SK-N-SH treated with all-trans-retinoic acid at 6 μM for 48 hours (cell line): ENCODE data around the gene C2CD3.

Experiments
- ATAC-seq: fragments of 200-7000 bp; cut with Tn5 transposase; 3 replicates; pipeline ENCODE4 v1.9.1; 2020; ENCODE audit warnings: mild to moderate bottlenecking, moderate library complexity
- ARNTL ChIP-seq: fragments of 450-650 bp; formaldehyde crosslinking; IDR thresholded peaks from 2 replicates; pipeline ENCODE4 v1.5.0; 2020; ENCODE audit warnings: low read depth, mild to moderate bottlenecking, moderate library complexity, borderline replicate concordance
- ESRRG ChIP-seq: fragments of 250-450 bp; sonication (Bioruptor Pico); IDR thresholded peaks from 2 replicates; pipeline ENCODE4 v1.6.1; 2021; ENCODE audit warnings: mild to moderate bottlenecking
- GLIS3 ChIP-seq: fragments of 250-450 bp; sonication (Bioruptor Pico); IDR thresholded peaks from 2 replicates; pipeline ENCODE4 v1.5.0; 2020; ENCODE audit warnings: mild to moderate bottlenecking, moderate library complexity
- ISL1 ChIP-seq: fragments of 250-450 bp; sonication (Bioruptor Pico); IDR thresholded peaks from 2 replicates; pipeline ENCODE4 v2.1.2; 2022; ENCODE audit warnings: mild to moderate bottlenecking, moderate library complexity
- PATZ1 ChIP-seq: fragments of 250-450 bp; sonication (Bioruptor Pico); IDR thresholded peaks from 2 replicates; pipeline ENCODE4 v1.8.0; 2020; ENCODE audit warnings: mild to moderate bottlenecking, moderate library complexity, borderline replicate concordance
- SNAI2 ChIP-seq: fragments of 250-450 bp; sonication (Bioruptor Pico); IDR thresholded peaks from 2 replicates; pipeline ENCODE4 v1.5.0; 2020; ENCODE audit warnings: mild to moderate bottlenecking, moderate library complexity
- TCF4 ChIP-seq: fragments of 250-450 bp; sonication (Bioruptor Pico); IDR thresholded peaks from 2 replicates; pipeline ENCODE4 v1.8.0; 2021; ENCODE audit warnings: mild to moderate bottlenecking, moderate library complexity, borderline replicate concordance
- ZC3H10 ChIP-seq: fragments of 250-450 bp; sonication (Bioruptor Pico); IDR thresholded peaks from 2 replicates; pipeline ENCODE4 v1.5.1; 2021; ENCODE audit warnings: mild to moderate bottlenecking, moderate library complexity
- ZFP3 ChIP-seq: fragments of 250-450 bp; sonication (Bioruptor Pico); IDR thresholded peaks from 2 replicates; pipeline ENCODE4 v1.5.0; 2020; ENCODE audit warnings: mild to moderate bottlenecking, moderate library complexity
- ZFP30 ChIP-seq: fragments of 450-650 bp; formaldehyde crosslinking; IDR thresholded peaks from 2 replicates; pipeline ENCODE4 v1.5.0; 2022; ENCODE audit warnings: mild to moderate bottlenecking, moderate library complexity
- ZNF8 ChIP-seq: fragments of 450-650 bp; formaldehyde crosslinking; IDR thresholded peaks from 2 replicates; pipeline ENCODE4 v1.5.0; 2020; ENCODE audit warnings: mild to moderate bottlenecking, moderate library complexity
- TF ChIP-seq, protein P1 (sequence below): fragments of 250-450 bp; sonication (Bioruptor Pico); IDR thresholded peaks from 2 replicates; pipeline ENCODE4 v1.5.0; 2020; ENCODE audit warnings: mild to moderate bottlenecking, moderate library complexity
- TF ChIP-seq, protein P2 (sequence below): fragments of 250-450 bp; sonication (Bioruptor Pico); IDR thresholded peaks from 2 replicates; pipeline ENCODE4 v1.5.1; 2021; ENCODE audit warnings: mild to moderate bottlenecking, moderate library complexity
- TF ChIP-seq, protein P3 (sequence below): fragments of 250-450 bp; sonication (Bioruptor Pico); IDR thresholded peaks from 2 replicates; pipeline ENCODE4 v1.8.0; 2021; ENCODE audit warnings: low read depth, mild to moderate bottlenecking, moderate library complexity, borderline replicate concordance

C2CD3 gene

DNA sequence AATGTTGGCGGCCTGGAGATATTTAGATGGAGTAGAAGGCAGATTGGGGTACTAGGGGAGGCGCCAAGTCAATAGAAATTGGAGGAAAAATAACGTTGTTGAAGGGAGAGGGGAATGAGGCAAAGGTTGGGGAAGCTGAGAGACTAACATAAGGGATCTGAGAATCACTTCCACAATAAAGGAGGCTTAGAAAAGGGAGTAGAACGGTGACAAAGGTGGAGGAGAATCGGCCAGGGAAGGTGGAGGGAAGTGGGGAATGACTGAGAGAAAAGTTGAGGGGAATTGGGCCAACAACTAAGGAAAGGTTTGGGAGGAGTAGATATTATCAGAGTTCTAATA is 797 bp upstream of the C2CD3 start:
- ATAC-seq, result no peak; the same call in 2 of the 3 replicates
- TF ChIP-seq ESRRG (CRISPR knock-in tag) (no peak), ZFP3 (CRISPR knock-in tag) (no peak), ARNTL (CRISPR knock-in tag) (no peak)

GRCh38 chr11:74169738-74170458 is 904 bp downstream of the C2CD3 start:
- no peak for ATAC-seq

DNA sequence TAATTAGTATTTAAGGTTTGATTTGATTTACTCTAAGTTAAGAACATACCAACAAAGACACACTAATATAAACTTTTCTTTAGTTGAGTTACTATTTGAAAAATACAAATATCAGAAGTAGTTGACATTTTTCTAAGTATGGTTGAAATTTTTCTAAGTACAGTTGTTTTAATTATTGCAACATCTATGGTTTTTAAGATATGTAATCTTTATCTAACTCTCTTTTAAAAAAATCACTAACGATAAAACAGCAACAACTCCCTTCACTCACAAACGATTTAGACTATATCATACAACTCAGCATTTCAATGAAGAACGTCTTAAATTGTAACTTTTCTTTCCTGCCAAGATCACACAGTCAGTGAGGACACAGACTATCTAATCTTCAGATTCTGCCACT is 2.0 kb downstream of the C2CD3 start:
- no peak for TF ChIP-seq TCF4 (CRISPR knock-in tag)
- no peak for ATAC-seq

More at GRCh38 chr11:74169738-74170458, 904 bp downstream of the C2CD3 start:
- TF ChIP-seq ZFP30 (CRISPR knock-in tag) (no peak), SNAI2 (CRISPR knock-in tag) (no peak), ISL1 (no peak)

DNA sequence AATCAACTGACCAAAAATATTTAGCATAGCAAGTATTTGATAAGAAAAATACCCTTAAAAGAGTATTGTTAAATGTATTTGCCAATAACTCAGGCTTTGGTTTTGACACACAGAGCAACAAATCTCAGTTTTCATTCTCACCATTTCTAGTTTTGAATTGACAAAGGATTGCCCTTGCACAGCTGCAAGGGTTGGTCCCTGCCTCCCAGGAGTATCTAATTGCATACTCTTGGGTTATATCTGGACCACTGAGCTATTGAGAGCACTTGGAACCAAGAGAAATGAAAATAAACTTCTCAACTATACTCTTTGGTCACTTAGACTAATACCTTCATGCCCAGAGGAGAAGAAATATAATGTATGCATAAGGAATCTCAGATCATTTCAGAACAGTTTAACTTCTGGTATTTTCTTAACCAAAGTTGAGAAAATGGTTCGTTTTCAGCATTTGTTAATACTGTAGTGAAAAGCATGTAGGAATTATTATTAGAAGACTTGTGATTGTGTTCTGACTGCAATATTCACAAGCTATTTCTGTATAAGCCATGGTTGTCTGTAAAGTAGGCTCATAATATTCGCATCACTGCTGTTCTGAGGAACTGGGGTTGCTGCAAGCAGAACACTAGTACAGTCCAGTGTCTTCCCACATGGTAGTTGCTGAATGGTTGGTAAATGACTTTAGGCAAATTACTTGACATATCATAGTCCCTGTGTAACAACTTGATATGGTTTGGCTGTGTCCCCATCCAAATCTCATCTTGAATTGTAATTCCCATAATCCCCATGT is 7.9 kb downstream of the C2CD3 start:
- TF ChIP-seq ZNF8 (CRISPR knock-in tag) (no peak), ESRRG (CRISPR knock-in tag) (no peak), GLIS3 (no peak), ZFP30 (CRISPR knock-in tag) (no peak), SNAI2 (CRISPR knock-in tag) (no peak), TCF4 (CRISPR knock-in tag) (no peak)
- TF ChIP-seq, protein P1, sequence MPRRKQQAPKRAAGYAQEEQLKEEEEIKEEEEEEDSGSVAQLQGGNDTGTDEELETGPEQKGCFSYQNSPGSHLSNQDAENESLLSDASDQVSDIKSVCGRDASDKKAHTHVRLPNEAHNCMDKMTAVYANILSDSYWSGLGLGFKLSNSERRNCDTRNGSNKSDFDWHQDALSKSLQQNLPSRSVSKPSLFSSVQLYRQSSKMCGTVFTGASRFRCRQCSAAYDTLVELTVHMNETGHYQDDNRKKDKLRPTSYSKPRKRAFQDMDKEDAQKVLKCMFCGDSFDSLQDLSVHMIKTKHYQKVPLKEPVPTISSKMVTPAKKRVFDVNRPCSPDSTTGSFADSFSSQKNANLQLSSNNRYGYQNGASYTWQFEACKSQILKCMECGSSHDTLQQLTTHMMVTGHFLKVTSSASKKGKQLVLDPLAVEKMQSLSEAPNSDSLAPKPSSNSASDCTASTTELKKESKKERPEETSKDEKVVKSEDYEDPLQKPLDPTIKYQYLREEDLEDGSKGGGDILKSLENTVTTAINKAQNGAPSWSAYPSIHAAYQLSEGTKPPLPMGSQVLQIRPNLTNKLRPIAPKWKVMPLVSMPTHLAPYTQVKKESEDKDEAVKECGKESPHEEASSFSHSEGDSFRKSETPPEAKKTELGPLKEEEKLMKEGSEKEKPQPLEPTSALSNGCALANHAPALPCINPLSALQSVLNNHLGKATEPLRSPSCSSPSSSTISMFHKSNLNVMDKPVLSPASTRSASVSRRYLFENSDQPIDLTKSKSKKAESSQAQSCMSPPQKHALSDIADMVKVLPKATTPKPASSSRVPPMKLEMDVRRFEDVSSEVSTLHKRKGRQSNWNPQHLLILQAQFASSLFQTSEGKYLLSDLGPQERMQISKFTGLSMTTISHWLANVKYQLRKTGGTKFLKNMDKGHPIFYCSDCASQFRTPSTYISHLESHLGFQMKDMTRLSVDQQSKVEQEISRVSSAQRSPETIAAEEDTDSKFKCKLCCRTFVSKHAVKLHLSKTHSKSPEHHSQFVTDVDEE (CRISPR knock-in tag), result no peak
- TF ChIP-seq, protein P2, sequence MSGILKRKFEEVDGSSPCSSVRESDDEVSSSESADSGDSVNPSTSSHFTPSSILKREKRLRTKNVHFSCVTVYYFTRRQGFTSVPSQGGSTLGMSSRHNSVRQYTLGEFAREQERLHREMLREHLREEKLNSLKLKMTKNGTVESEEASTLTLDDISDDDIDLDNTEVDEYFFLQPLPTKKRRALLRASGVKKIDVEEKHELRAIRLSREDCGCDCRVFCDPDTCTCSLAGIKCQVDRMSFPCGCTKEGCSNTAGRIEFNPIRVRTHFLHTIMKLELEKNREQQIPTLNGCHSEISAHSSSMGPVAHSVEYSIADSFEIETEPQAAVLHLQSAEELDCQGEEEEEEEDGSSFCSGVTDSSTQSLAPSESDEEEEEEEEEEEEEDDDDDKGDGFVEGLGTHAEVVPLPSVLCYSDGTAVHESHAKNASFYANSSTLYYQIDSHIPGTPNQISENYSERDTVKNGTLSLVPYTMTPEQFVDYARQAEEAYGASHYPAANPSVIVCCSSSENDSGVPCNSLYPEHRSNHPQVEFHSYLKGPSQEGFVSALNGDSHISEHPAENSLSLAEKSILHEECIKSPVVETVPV, result no peak
- TF ChIP-seq, protein P3, sequence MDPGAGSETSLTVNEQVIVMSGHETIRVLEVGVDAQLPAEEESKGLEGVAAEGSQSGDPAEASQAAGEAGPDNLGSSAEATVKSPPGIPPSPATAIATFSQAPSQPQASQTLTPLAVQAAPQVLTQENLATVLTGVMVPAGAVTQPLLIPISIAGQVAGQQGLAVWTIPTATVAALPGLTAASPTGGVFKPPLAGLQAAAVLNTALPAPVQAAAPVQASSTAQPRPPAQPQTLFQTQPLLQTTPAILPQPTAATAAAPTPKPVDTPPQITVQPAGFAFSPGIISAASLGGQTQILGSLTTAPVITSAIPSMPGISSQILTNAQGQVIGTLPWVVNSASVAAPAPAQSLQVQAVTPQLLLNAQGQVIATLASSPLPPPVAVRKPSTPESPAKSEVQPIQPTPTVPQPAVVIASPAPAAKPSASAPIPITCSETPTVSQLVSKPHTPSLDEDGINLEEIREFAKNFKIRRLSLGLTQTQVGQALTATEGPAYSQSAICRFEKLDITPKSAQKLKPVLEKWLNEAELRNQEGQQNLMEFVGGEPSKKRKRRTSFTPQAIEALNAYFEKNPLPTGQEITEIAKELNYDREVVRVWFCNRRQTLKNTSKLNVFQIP (CRISPR knock-in tag), result no peak
- TF ChIP-seq, all 23 proteins: peak for 0
- no peak for ATAC-seq

- no peak for TF ChIP-seq ZC3H10 (CRISPR knock-in tag)
- TF ChIP-seq PATZ1, result no peak
- TF ChIP-seq, protein P2, result no peak
- TF ChIP-seq, all 23 proteins: peak for 0
- ATAC-seq, result peak; percentile 20; the same call in 1 of the 3 replicates
These were observed 11.2 kb downstream of the C2CD3 start for GRCh38 chr11:74159642-74160041.
